ENCODE results near the gene VSTM4. TPM values are rescaled to one million over a fixed set of nuclear protein-coding genes. Genes with fewer than 3 reads are reported as not detected.

The VSTM4 gene
- total and polyA plus RNA-seq, 4 donors: 1.0 to 3.1 (median 2.0) TPM

DNA sequence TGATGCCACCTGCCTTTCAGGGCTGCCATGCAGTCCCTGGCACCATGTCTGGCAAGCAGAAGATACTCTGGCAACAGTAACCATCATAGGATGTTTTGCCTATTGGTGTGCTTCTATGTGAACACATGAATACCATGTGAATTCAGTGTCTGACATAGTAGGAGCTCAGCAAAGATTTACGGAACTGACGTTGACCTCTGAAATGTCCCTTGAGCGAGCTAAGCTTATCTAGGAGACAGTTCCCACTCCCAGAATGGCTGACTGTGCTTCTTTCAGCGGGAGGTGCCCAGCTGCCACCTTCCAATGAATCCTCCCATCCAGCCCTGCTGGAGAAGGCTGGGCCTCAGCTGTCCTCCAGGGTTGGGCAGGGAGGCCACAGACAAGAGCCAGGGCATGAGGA is 104.5 kb downstream of the VSTM4 start:
- H3K9ac ChIP-seq (ENCODE audit: low read depth in 1 of 2, low read length in 2 of 2): no peak overlapping the region
- H3K9me3 ChIP-seq (ENCODE audit: control insufficient read depth in 4 of 4, low read length in 3 of 4): no peaks in the 10 kb centered on the region
- no peak for DNase-seq (ENCODE audit: low spot score)
- H3K4me1 ChIP-seq (ENCODE audit: control insufficient read depth in 4 of 4, insufficient read depth in 4 of 4, low read length in 3 of 4): no peaks in the 10 kb centered on the region
- TF ChIP-seq TAF1 (conservative IDR thresholded peaks at IDR 0.05) (no peak), RXRA (IDR thresholded peaks at IDR 0.05) (no peak), CTCF (IDR thresholded peaks at IDR 0.05; ENCODE audit: low read depth, low read length, missing input control) (no peak), YY1 (IDR thresholded peaks at IDR 0.05) (no peak), MAX (IDR thresholded peaks at IDR 0.05) (no peak), EGR1 (IDR thresholded peaks at IDR 0.05; ENCODE audit: low read depth in 2 of 2) (no peak), ZBTB33 (IDR thresholded peaks at IDR 0.05) (no peak), NR2F2 (IDR thresholded peaks at IDR 0.05) (no peak), HNF4A (conservative IDR thresholded peaks at IDR 0.05) (no peak), FOXA2 (IDR thresholded peaks at IDR 0.05) (no peak), JUND (IDR thresholded peaks at IDR 0.05) (no peak), RAD21 (IDR thresholded peaks at IDR 0.05) (no peak), GABPA (IDR thresholded peaks at IDR 0.05 in 1 of 2, conservative IDR thresholded peaks at IDR 0.05 in 1 of 2) (no peak), REST (IDR thresholded peaks at IDR 0.05) (no peak), SP1 (IDR thresholded peaks at IDR 0.05) (no peak), FOXA1 (IDR thresholded peaks at IDR 0.05) (no peak), HNF4G (IDR thresholded peaks at IDR 0.05) (no peak)
- TF ChIP-seq, protein P1, sequence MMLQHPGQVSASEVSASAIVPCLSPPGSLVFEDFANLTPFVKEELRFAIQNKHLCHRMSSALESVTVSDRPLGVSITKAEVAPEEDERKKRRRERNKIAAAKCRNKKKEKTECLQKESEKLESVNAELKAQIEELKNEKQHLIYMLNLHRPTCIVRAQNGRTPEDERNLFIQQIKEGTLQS (IDR thresholded peaks at IDR 0.05): no peak
- no peaks in the 10 kb centered on the region for H3K36me3 ChIP-seq (ENCODE audit: control insufficient read depth in 4 of 4, insufficient read depth in 3 of 4, low read depth in 1 of 4, low read length in 3 of 4)
- WGBS: 46% methylated on average over 4 of the region's 4 CpGs
- no peak overlapping the region for H3K4me3 ChIP-seq (ENCODE audit: low read depth in 1 of 3, low read length in 3 of 3)
- no peak overlapping the region for H3K27ac ChIP-seq (ENCODE audit: low read depth in 1 of 2, low read length in 2 of 2)
- H3K27me3 ChIP-seq (ENCODE audit: control insufficient read depth in 4 of 4, insufficient read depth in 4 of 4, low read length in 3 of 4): no peaks in the 10 kb centered on the region

Data from liver (tissue), 9 donors.